HG02588 (cell line): ENCODE results near the gene SLC7A6.

Source experiments
- ATAC-seq: cut with Tn5 transposase; IDR thresholded peaks from one replicate; pipeline ENCODE4 v1.9.1; 2021; ENCODE audit warnings: mild to moderate bottlenecking, moderate library complexity; ENCODE audit not compliant: unreplicated experiment

SLC7A6 gene

DNA sequence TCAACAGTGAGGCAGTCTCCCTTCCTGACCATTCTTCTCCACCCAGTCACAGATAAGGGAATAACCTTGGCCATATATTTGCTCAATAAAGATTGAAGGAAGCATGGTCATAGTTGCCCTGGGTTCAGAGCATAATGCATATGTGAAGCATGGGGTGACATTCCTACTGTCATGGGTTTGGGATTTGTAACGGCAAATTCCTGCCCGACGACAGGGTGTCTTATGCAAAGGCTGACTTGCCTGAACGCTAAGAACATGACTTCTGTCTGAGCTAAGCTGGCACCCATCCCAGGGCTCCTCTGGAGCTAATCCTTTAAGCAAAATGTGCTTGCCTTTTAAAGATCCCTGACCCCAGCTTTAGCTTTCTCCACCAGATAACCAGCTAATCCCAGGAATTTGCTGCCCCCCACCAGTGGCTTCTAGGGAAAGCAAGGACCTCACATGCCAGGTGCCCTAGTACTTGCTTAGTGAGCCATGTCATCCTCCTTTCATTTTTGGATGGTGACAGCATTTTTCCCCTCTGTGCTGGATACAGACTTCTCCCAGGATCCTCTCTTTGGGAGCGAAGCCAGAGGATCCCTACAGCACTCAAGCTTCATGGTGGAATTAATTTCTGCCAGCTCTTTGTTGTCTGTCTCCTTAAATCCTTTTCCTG is 34.7 kb downstream of the SLC7A6 start:
- no peak for ATAC-seq

DNA sequence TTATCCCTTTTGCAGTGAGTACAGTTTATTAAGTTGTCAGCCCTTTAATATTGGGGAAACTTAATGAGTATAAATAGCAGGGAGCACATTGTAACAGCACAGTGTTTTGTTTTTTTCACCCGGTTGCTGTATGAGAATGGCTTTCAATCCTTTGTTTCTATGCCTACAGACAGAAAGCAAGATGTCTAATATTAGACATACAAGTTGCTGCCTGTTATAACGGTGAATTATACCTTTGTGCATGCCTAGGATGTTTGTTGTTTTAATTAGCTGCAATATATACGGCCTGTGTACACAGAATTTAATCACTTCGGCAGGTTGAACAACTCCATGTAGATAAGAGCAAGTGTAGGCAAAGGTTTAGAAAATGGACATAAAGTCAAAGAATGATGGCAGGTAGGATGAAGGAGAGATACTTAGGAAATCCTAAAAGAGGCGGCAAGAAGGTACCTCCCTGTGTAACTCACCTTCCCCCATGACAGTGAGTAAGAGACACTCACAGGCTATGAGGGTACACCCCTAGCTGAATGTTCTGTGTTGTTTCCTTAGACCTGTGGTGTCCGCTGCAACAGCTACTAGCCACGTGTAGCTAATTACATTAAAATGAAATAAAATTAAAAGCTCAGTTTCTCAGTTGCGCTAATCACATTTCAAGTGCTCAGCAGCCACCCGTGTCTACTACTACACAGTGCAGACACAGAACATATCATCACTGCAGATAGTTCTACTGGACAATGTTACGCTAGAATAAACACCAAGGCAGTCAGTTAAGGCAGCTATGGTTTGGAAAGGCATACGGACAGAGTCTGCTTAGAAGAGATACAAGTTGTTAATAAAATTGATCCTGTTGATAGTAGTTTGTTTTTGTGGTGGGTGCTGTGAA is 35.5 kb downstream of the SLC7A6 start:
- no peak for ATAC-seq

DNA sequence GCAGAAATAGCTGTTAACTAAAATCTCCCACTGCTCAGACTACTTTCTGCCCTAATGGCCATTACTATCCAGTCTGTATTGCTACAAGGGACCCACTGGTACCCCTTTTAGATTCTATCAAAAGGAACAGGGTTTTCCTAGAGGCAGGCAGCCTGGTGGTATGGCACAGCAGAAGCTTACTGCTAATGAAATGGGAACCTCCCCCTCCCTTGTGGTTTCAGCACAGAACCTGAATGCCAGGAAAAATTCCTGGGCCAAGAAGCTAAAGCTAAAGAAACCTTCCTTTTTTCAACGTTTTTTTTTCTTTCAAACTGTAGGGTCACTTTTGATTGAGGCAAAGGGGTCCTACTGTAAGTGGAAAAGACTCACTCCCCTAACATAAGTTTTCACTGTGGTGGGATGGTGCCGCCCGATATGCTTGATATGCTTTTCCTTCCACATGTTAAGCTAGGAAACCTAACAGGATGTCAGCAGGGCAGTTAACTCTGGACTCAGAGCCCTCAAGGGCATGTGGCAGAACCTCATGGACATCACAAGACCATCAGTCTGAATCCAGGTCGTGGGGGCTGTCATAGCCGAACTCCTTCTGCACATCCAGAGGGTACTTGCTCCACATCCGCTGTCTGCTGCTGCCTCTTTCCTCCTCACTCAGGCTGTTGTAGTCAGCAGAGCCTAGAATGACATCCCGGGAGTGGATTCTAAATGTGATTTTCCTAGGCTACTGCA is 36.6 kb downstream of the SLC7A6 start:
- ATAC-seq, result no peak

DNA sequence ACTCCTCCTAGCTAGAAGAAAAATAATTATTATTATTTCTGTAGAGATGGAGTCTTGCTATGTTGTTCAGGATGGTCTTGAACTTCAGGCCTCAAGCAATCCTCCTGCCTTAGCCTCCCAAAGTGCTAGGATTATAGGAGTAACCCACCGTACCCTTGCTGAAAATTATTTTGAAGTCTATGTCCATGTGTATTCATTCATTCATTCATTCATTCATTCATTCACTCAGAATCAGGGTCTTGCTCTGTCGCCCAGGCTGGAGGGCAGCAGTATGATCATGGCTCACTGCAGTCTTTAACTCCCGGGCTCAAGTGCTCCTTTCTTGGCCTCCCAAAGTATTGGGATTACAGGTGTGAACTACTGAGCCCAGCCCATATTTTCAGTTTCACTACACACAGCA is 42.3 kb downstream of the SLC7A6 start:
- no peak for ATAC-seq

DNA sequence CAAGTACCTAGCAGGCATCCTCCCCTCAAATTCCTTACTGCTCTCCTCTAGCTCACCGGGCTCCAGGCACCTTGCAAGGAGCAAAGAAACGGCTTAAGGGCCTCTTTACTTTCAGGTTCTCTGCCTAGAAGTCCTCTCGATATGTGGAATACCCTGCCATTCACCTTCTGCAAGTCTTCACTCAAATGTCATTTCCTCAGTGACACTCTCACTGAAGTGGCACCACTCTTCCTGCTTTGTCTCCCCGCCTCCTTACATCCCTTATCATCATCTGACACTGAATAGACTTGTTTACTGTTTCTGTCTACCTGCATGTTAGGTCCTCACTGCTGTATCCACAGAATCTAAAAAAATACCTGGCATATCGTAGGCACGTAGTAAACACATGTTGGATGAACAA is 45.5 kb downstream of the SLC7A6 start:
- no peak for ATAC-seq

DNA sequence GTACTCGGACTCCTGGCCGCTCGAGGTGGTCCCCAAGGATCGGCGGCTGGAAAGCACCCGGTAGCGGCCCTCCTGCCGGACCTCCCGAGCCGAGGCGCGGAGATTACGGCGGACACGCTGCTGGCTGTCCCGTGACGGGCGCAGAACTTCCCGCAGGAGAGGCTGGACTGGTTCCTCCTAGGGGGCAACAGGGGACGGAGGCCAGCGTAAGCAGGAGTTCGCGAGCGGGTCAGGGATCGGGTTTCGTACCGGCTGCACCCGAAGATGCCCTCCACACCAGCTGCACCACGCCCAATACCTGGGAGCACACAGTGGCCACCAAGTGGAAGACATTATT is 46.1 kb downstream of the SLC7A6 start:
- no peak for ATAC-seq

DNA sequence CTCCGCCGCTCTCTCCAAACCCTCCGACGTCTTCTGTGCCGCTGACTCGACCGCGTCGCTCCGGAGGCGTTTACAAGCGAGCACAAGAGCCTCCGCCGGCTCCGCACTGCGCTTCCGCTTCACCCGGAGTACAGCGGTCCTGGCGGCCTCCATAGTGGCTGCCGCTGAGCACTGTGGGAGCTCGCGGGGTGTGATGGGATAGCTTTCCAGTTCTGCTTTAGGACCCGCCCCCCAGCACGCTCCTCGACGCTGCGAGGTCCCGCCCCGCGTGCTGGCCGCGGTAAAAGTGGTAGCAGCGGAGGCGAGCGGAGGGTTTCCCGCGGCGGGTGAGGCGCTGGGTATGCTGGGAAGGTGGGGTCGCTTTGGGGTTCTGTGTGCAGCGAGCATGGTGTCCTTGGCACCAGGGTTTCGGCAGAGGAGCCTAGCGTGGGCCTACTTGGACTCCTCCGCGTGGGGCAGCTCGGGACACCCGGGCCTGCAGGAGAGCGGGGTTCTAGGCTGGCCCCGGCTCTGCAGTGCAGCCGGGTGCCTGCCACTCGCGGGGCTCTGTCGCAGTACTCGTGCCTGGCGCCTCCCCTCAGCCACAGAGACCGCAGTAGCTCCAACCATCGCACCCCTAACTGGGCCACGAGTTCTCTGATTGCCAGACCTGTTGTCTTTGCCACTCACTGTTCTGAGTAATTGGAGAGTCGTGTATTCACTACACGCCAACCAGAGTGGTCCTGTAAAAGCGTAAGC is 46.6 kb downstream of the SLC7A6 start, which contains the start of the genes PRMT7 and SLC7A6OS:
TSS of gene PRMT7 (plus strand) at position 246 of the 738 bp plus-strand sequence. CDS start 4,961 bp downstream, outside the sequence.
TSS of gene SLC7A6OS (minus strand) at position 173 of the 738 bp plus-strand sequence. CDS start at position 153, 20 bp downstream.
- ATAC-seq, result peak; percentile 95

DNA sequence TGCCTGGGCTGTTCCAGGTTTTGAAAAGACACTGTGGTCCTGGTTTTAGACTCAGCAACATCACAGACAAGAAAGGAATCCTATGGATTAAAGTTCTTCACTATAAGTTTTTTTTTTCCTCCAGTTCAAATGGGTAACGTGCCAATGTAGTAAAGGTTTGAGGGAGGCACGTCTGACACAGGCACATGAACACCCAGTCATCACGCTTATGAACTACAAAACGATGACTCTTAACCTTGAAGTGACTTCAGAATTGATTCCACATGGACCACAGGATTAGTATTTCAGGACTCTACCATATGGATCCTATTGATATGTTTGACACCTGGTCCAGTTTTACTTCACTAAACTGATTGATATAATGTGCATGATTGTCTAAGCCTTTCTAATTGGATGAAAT is 48.8 kb downstream of the SLC7A6 start:
- ATAC-seq, result no peak

DNA sequence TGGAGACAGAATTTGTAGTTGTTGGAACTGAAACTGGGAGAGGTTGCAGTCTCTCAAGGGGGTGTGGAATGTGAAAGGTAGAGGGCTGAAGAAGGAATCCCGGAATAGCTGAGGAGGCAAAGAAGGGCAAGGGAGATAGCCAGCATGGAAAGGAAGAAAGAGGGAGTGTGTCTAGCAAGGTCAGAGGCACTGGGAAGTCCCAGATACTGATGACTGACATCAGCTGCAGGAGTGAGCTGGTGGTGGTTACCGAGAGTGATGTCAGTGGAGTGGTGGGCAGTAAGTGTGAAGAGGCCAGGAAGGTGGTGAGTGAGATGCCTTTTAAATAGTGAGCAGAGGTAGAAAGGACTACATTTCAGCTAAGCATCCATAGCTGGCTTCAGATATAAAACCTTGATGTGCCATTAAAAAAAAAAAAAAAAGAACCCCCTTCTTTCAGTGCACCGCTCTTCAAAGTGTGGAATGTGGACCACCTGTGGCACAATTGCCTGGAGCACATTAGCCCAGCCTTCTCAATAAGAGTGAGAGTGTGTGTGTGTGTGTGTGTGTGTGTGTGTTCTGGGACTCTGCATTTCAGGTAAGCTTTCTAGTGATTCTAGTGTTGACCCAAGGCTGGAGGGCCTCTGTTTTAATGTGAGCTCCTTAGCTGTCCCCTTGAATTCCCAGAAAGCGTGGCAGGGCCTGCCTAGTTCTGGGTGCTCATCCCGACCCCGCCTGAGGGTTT is 55.0 kb downstream of the SLC7A6 start:
- ATAC-seq, result peak; percentile 69

DNA sequence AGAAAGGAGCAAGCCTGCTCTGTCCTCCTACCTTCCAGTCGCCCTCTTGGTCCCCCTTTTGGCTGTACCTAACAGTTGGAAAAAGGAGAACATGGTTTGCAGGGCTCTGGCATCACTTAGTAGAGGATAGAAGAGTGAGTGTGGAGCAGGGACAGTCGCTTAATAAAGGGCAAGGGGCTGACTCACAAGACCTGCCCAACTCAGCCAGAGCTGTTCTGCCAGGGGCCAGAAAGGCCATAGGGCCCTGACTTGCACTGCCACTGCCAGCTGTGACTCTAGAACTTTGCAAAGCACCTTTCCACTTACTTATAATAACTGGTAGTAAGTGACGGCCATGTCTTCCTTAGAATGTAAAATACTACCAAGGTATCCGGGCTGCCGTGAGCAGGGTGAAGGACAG is 60.0 kb downstream of the SLC7A6 start:
- ATAC-seq, result no peak

DNA sequence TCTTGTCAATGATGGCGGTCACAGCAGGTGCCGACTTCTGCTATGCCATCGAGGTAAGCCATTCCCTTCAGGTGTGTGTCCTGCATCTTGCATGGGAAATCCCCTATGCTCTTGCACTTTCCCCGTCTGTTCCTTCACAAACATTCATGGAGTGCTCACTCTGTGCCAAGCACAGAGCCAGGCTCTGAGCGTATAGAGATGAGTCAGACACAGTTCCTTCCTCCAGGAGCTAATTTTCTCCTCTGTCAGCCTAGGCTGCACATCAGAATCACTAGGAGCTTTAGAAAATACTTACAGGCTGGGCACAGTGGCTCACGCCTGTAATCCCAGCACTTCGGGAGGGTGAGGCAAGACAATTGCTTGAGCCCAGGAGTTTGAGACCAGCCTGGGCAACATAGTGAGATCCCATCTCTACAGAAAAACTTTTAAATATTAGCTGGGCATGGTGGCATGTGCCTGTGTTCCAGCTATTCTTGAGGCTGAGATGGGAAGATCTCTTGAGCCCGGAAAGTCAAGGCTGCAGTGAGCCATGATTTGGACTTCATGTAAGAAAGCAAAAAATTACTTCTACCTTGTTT is 60.5 kb downstream of the SLC7A6 start:
- ATAC-seq, result no peak

DNA sequence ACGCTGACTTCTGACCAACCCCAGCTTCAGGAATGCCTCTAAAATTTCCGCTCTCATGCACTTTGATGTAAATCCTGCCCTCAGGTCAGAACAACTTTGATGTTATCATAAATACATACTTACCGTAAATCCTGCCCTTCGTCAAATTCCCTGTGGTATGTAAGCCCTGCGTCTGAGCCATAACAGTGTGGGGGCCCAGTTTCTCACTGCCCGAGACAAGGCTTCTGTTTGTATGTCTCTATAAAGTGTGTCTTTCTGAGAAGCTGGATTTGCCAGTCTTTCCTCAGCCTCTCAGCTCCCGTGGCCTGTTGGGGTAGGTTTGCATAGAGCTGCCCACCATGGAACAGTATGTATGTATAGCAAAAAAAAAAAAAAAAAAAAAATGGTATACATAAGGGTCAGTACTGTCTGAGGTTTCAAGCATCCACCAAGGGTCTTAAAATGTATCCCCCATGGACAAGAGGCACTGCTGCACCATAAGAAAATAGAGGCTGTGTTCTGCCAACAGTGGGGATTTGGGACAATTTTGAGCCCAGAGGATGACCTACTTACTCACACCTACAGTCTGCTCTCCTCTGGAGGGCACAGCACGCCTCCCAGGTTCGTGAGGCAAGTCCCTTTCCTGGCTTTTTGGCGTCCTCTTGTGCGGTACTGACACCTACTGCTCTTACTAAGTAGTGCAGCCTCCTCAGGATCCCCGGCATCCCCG is 64.0 kb downstream of the SLC7A6 start:
- no peak for ATAC-seq

DNA sequence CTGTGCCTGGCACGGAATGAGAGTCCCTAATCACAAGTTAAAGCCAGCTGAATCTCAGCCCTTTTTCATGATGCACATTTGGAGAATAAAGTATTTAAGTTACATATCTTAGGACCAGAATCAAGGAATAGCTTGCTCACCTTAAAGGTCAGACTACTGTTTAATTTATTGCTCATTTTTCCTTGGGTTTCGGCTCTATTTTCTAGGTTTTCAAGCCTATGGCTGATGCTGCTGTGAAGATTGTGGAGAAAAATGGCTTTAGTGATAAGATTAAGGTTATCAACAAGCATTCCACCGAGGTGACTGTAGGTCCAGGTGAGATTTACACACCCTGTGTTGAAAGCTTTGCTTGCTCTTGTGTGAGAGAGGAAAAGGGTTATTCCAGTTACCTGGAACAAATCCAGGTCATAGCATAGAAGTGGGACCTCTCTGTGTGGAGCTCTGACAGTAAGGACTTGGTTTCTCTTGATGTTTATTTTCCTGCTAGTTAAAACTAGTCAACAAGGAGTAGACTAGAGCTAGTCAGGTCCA is 64.6 kb downstream of the SLC7A6 start:
- no peak for ATAC-seq

DNA sequence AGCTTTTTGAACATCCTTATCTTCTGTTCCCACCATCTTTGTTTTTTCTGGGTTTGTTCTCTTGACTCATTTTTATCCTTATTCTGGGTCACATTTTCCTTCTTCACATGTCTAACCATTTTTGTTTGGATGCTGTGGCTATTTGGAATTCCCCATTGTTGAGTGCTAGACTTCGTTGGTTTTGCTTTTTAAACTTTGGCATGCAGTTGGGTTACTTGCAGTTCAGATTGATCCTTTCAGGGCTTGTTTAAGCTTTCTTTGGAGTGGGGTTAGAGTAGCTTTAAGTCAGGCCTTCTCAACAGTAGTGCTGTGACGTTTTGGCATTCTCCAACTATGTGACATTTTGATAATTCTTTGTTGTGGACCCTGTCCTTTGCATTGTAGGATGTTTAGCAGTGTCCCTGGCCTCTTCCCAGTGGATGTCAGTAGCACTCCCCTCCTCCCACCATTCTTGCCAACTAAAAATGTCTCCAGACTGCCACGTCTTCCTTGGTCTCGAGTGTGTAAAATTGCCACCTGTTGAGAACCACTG is 67.6 kb downstream of the SLC7A6 start:
- ATAC-seq, result no peak

DNA sequence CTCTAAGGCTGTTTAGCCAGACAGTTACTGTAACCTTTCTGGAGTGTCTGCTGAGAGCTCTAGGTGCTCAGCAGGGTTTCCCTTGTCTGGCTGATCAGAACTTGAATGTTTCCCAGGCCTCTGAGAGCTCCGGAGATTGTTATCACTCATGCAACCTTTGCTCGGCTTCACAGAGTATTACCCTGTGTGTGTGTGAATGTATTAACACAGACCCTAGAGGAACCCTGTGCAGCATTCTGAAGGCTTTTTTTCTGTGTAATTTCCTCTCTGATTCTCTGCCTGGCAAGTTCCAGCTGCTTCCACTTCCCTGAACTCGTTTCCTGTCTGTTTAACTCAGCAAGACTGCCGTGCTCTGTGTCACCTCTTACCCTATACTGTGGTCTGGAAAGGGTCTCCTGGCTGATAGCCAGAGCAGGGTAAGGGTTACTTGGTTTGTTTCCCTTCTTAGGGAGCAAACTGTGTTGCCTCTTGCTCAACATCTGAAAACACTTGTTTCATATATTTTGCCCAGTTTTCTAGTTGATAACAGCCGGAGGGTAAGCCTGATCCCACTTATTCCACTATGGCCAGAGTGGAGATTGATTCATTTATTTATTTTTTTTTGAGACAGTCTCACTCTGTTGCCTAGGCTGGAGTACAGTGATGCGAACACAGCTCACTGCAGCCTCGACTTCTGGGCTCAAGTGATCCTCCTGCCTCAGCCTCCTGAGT is 68.2 kb downstream of the SLC7A6 start:
- ATAC-seq, result no peak

DNA sequence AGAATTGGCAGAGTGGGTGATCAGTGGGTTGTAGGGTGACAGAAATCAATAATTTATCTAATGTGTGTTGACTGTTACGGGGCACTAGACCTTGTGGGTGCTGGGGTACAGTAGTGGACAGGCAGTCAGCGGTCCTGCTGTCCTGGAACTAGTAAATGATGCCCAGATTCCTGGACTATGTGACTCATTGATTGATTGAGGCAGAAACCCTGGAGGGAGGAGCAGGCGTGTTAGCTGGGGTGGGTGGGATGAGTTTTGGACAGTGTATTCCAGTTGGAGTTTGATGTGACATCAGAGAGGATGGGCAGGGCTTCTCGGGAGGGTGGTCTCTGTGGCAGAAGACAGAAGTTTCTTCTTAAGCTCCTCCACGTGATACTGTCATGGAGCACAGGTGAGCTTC is 70.8 kb downstream of the SLC7A6 start:
- no peak for ATAC-seq

DNA sequence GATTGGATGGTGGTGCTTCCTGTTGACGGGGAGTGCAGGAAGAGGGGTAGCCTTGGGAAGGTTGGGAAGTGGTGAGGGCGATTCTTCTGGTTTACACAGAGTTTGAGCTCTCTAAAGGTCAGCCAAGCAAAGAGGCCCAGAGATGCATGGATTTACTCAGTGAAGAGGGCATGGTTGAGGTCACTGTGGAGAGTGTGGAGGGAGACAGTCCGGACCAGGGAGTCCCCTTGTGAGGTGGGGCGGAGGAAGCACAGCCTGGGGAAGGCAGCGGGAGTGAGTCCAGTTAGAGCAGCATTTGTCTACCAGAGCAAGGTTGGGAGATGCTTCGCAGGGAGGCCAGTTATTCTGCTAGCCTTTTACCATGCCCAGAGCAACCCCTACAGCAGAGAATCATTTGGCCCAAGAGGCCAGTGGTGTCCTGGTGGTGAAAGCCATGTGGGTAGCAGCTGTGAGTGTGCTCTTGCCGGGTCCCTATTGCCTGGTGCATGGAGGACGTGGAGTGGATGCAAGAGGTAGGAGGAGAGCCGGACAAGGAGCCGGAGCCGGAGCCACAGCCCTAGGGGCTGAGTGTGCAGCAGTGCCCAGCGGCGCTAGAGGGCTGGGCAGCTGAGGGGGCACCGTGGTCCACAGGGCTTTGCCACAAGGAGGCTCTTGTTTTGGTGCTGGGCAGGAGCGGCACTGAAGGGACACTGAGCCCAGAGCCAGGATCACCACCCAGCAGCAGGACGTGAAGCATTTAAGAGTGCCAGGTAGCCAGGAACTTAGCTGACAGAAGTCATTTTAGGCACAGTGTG is 74.2 kb downstream of the SLC7A6 start:
- no peak for ATAC-seq
